Naive thymus-derived CD8-positive, alpha-beta T cell (primary cell): ENCODE results near the gene POU2F1. TPM values are rescaled to one million over a fixed set of nuclear protein-coding genes. Genes with fewer than 3 reads are reported as not detected.
A peak's percentile ranks its signal among the peaks of the same experiment; 100 is the strongest.

Experiments
- ATAC-seq, 2 donors: fragments of 150-1000 bp; cut with Tn5 transposase in 1 of 2; sonication (Bioruptor Pico), chemical (Tn5 transposase) in 1 of 2; 1 replicate in 1 of 2; 2 replicates in 1 of 2; pipeline ENCODE4 v1.10.0; 2021; ENCODE audit warnings: mild to moderate bottlenecking in 2 of 2, moderate library complexity in 2 of 2
- POLR2A ChIA-PET: fragments of 350-600 bp; sonication (Branson Sonifier 250); formaldehyde crosslinking; loops from one replicate; lab custom pipeline; 2021; ENCODE audit warnings: antibody characterized with exemption; lab: Charles Lee
- DNase-seq, 10 donors: peaks; one replicate each; pipeline versions ENCODE4 v3.0.0 to v3.0.0-alpha.2; 2020 to 2022
- H3K27ac Mint-ChIP-seq, 10 donors: one replicate each; pipeline ENCODE4 v1.8.0; 2020 to 2022; ENCODE audit warnings: mild to moderate bottlenecking in 10 of 10, mixed read lengths in 10 of 10, moderate library complexity in 4 of 10, inconsistent platforms in 1 of 10
- H3K27me3 Mint-ChIP-seq, 5 donors: one replicate each; pipeline ENCODE4 v1.8.0; 2021 to 2022; ENCODE audit warnings: mixed read lengths in 5 of 5
- H3K36me3 Mint-ChIP-seq, 3 donors: one replicate each; pipeline ENCODE4 v1.8.0; 2020 to 2022; ENCODE audit warnings: mixed read lengths in 3 of 3, mild to moderate bottlenecking in 2 of 3, inconsistent platforms in 1 of 3
- H3K4me1 Mint-ChIP-seq, 4 donors: one replicate each; pipeline ENCODE4 v1.8.0; 2021 to 2022; ENCODE audit warnings: mixed read lengths in 4 of 4
- H3K4me3 Mint-ChIP-seq, 10 donors: one replicate each; pipeline ENCODE4 v1.8.0; 2020 to 2022; ENCODE audit warnings: mild to moderate bottlenecking in 10 of 10, mixed read lengths in 10 of 10, moderate library complexity in 6 of 10, inconsistent platforms in 1 of 10
- H3K9me3 Mint-ChIP-seq, 9 donors: one replicate each; pipeline ENCODE4 v1.8.0; 2020 to 2022; ENCODE audit warnings: mixed read lengths in 9 of 9, mild to moderate bottlenecking in 3 of 9, inconsistent platforms in 1 of 9, moderate library complexity in 1 of 9
- polyA plus RNA-seq, 3 donors: library from polyadenylated mRNA; unstranded; fragments of 300-500 nt; fragmentation: Illumina TruSeq; gene quantifications; one replicate each; pipeline ENCODE4 v1.2.3, GENCODE V29; 2021
- total RNA-seq, 8 experiments: library from RNA in 2 of 8; stranded (reverse) in 2 of 8; gene quantifications; one replicate each; pipeline ENCODE4 v1.2.3 and lab custom pipeline; 2021 to 2026

Gene POU2F1
- 10 to 100 TPM; 19.7 to 22.9 TPM for total RNA-seq
- polyA plus RNA-seq = 1 to 10 TPM; 5.0 to 9.8 (median 8.1) TPM
- 30.6 to 58.1 (median 38.4) reads per million in 6 experiments for total RNA-seq (lab: John Stamatoyannopoulos, UW)

- ATAC-seq (peak; percentile 72 to 82), DNase-seq (peak in 9 of 10 donors; percentile 97 to 100 (median 99))
- peak within 1 kb of the TSS; percentile 91 to 99 (median 98) for H3K27ac Mint-ChIP-seq
Observed at GRCh38 chr1:167220537-167221125, at the start of gene POU2F1. Gene POU2F1 (plus strand): TSS chr1:167220886. CDS start chr1:167220898, 12 bp downstream.

GRCh38 chr1:167171286-167171929 lies 49.3 kb upstream of the POU2F1 start:
- Mint-ChIP-seq H3K27ac (no peak overlapping the region), H3K9me3 (peaks cover 0 to 10% (median 2%) of the 10 kb centered on the region in 9 donors), H3K27me3 (peaks cover 10 to 25% (median 16%) of the 10 kb centered on the region in 5 donors), H3K4me3 (no peak overlapping the region), H3K4me1 (no peaks in the 10 kb centered on the region), H3K36me3 (peaks cover 0 to 8% (median 4%) of the 10 kb centered on the region in 3 donors)
- POLR2A ChIA-PET = no interaction called here
- DNase-seq = no peak
- ATAC-seq = no peak

More at GRCh38 chr1:167220537-167221125, at the start of gene POU2F1:
- Mint-ChIP-seq H3K36me3 (peaks cover 0 to 5% (median 2%) of the 10 kb centered on the region in 3 donors), H3K4me1 (peaks cover 17 to 44% (median 35%) of the 10 kb centered on the region in 4 donors), H3K27me3 (peaks cover 0 to 3% (median 0%) of the 10 kb centered on the region in 5 donors), H3K4me3 (peak within 1 kb of the TSS; percentile 92 to 98 (median 95)), H3K9me3 (peaks cover 0 to 6% (median 0%) of the 10 kb centered on the region in 9 donors)
- POLR2A ChIA-PET = interaction anchor here (0.6 to 4.1 kb wide), 28 partner anchors 9 to 1891 kb away, joined by 3 to 30 read pairs (median 4); partner anchors contain the start of genes CD247, CREG1, DCAF6 and GPA33

GRCh38 chr1:167173516-167174184 lies 47.0 kb upstream of the POU2F1 start:
- H3K9me3 Mint-ChIP-seq = peaks cover 0 to 2% (median 0%) of the 10 kb centered on the region in 9 donors
- POLR2A ChIA-PET = no interaction called here
- H3K4me1 Mint-ChIP-seq = no peaks in the 10 kb centered on the region
- ATAC-seq (no peak), DNase-seq (no peak)
- H3K36me3 Mint-ChIP-seq = no peaks in the 10 kb centered on the region
- H3K27me3 Mint-ChIP-seq = peaks cover 9 to 16% (median 10%) of the 10 kb centered on the region in 5 donors
- no peak overlapping the region for H3K4me3 Mint-ChIP-seq
- H3K27ac Mint-ChIP-seq = no peak overlapping the region

- Mint-ChIP-seq H3K9me3 (peaks cover 0 to 2% (median 0%) of the 10 kb centered on the region in 9 donors), H3K36me3 (no peaks in the 10 kb centered on the region), H3K27me3 (peaks cover 3 to 12% (median 4%) of the 10 kb centered on the region in 5 donors), H3K4me1 (no peaks in the 10 kb centered on the region), H3K4me3 (no peak overlapping the region), H3K27ac (no peak overlapping the region)
- DNase-seq (no peak), ATAC-seq (no peak)
- POLR2A ChIA-PET = interaction anchor here (0.6 kb wide), 1 partner anchor 30 kb away, joined by 4 read pairs; no protein-coding TSS in a partner anchor
Observed at GRCh38 chr1:167175901-167176300, 44.8 kb upstream of the POU2F1 start.

GRCh38 chr1:167178831-167179230 lies 41.9 kb upstream of the POU2F1 start:
- Mint-ChIP-seq H3K9me3 (peaks cover 0 to 2% (median 0%) of the 10 kb centered on the region in 9 donors), H3K4me1 (no peaks in the 10 kb centered on the region), H3K4me3 (no peak overlapping the region), H3K27ac (no peak overlapping the region), H3K36me3 (no peaks in the 10 kb centered on the region), H3K27me3 (peaks cover 0 to 4% (median 0%) of the 10 kb centered on the region in 5 donors)
- no peak for DNase-seq
- POLR2A ChIA-PET = no interaction called here
- no peak for ATAC-seq

- Mint-ChIP-seq H3K4me1 (no peaks in the 10 kb centered on the region), H3K27me3 (no peaks in the 10 kb centered on the region), H3K27ac (no peak overlapping the region), H3K4me3 (no peak overlapping the region), H3K9me3 (no peaks in the 10 kb centered on the region), H3K36me3 (no peaks in the 10 kb centered on the region)
- no peak for DNase-seq
- POLR2A ChIA-PET = no interaction called here
- no peak for ATAC-seq
Observed at GRCh38 chr1:167182571-167183320, 37.9 kb upstream of the POU2F1 start.

GRCh38 chr1:167184081-167184480 lies 36.6 kb upstream of the POU2F1 start:
- no peaks in the 10 kb centered on the region for H3K9me3 Mint-ChIP-seq
- H3K27me3 Mint-ChIP-seq = no peaks in the 10 kb centered on the region
- DNase-seq (no peak), ATAC-seq (no peak)
- H3K4me3 Mint-ChIP-seq = no peak overlapping the region
- H3K36me3 Mint-ChIP-seq = no peaks in the 10 kb centered on the region
- no peaks in the 10 kb centered on the region for H3K4me1 Mint-ChIP-seq
- no peak overlapping the region for H3K27ac Mint-ChIP-seq
- POLR2A ChIA-PET = no interaction called here

GRCh38 chr1:167185062-167185461 lies 35.6 kb upstream of the POU2F1 start:
- Mint-ChIP-seq H3K4me1 (no peaks in the 10 kb centered on the region), H3K27me3 (peaks cover 0 to 2% (median under 1%) of the 10 kb centered on the region in 5 donors), H3K27ac (no peak overlapping the region), H3K9me3 (no peaks in the 10 kb centered on the region), H3K4me3 (no peak overlapping the region), H3K36me3 (no peaks in the 10 kb centered on the region)
- ATAC-seq = no peak
- DNase-seq = no peak
- POLR2A ChIA-PET = no interaction called here

GRCh38 chr1:167185974-167186657 lies 34.6 kb upstream of the POU2F1 start:
- no peak overlapping the region for H3K4me3 Mint-ChIP-seq
- H3K4me1 Mint-ChIP-seq = no peaks in the 10 kb centered on the region
- no peak overlapping the region for H3K27ac Mint-ChIP-seq
- ATAC-seq = no peak
- no peak for DNase-seq
- peaks cover 2 to 10% (median 8%) of the 10 kb centered on the region in 5 donors for H3K27me3 Mint-ChIP-seq
- POLR2A ChIA-PET = no interaction called here
- no peaks in the 10 kb centered on the region for H3K36me3 Mint-ChIP-seq
- no peaks in the 10 kb centered on the region for H3K9me3 Mint-ChIP-seq

GRCh38 chr1:167186771-167187170 lies 33.9 kb upstream of the POU2F1 start:
- Mint-ChIP-seq H3K27me3 (peaks cover 2 to 10% (median 8%) of the 10 kb centered on the region in 5 donors), H3K27ac (no peak overlapping the region), H3K9me3 (no peaks in the 10 kb centered on the region), H3K4me3 (no peak overlapping the region), H3K36me3 (no peaks in the 10 kb centered on the region), H3K4me1 (no peaks in the 10 kb centered on the region)
- ATAC-seq (no peak), DNase-seq (no peak)
- POLR2A ChIA-PET = no interaction called here

- Mint-ChIP-seq H3K27ac (no peak overlapping the region), H3K36me3 (peaks cover 0 to 6% (median 6%) of the 10 kb centered on the region in 3 donors), H3K4me3 (no peak overlapping the region), H3K9me3 (peaks cover 0 to 3% (median 0%) of the 10 kb centered on the region in 9 donors), H3K27me3 (peaks cover 2 to 10% (median 8%) of the 10 kb centered on the region in 5 donors), H3K4me1 (no peaks in the 10 kb centered on the region)
- no peak for ATAC-seq
- POLR2A ChIA-PET = no interaction called here
- no peak for DNase-seq
Observed at GRCh38 chr1:167190747-167191237, 29.9 kb upstream of the POU2F1 start.
